Hepatocyte (in vitro differentiated cells): ENCODE data around the gene SRPK3.

ENCODE experiments used
- CTCF ChIP-seq: fragments of 200-600 bp; sonication (generic); IDR thresholded peaks from 2 replicates; pipeline ENCODE4 v1.5.1; 2016; ENCODE audit warnings: antibody characterized with exemption, mild to moderate bottlenecking; ENCODE audit not compliant: poor library complexity
- EZH2 ChIP-seq: fragments of 200-600 bp; sonication (generic); IDR thresholded peaks from 2 replicates; pipeline ENCODE4 v1.6.1; 2016; ENCODE audit warnings: antibody characterized with exemption, mild to moderate bottlenecking, borderline replicate concordance
- EZH2phosphoT487 ChIP-seq: fragments of 200-600 bp; sonication (generic); IDR thresholded peaks from one replicate; pipeline ENCODE4 v1.6.1; 2018; ENCODE audit warnings: antibody characterized with exemption, mild to moderate bottlenecking, low read depth, moderate library complexity; ENCODE audit not compliant: unreplicated experiment, severe bottlenecking

- TF ChIP-seq CTCF: no peak
- TF ChIP-seq EZH2: no peak
- no peak for TF ChIP-seq EZH2phosphoT487
These were observed 3.4 kb upstream of the SRPK3 start for GRCh38 chrX:153777261-153778090.
